Kidney (tissue), 14 donors: ENCODE measurements around the gene IFT27. TPM values are rescaled to one million over a fixed set of nuclear protein-coding genes. Genes with fewer than 3 reads are reported as not detected.

Source experiments
- DNase-seq, 5 donors: peaks; one replicate each; pipeline ENCODE4 v3.0.0-alpha.2; 2013 to 2020
- FAIRE-seq: peaks from 2 replicates; lab custom pipeline; 2012; peaks lifted over from hg19 to GRCh38; lab: Jason Lieb, UNC
- H3K27ac ChIP-seq, 2 donors: one replicate each; pipeline ENCODE4 v1.7.0; 2013; ENCODE audit warnings: low read depth in 2 of 2, low read length in 2 of 2, inconsistent platforms in 1 of 2
- H3K27me3 ChIP-seq: one replicate; pipeline ENCODE4 v1.7.1; 2013; ENCODE audit warnings: low read length, inconsistent platforms; ENCODE audit not compliant: control insufficient read depth, insufficient read depth
- H3K36me3 ChIP-seq, 3 donors: one replicate each; pipeline versions ENCODE4 v1.7.0 to v1.7.1; 2013; ENCODE audit warnings: low read length in 3 of 3, control low read depth in 1 of 3, inconsistent platforms in 1 of 3; ENCODE audit not compliant: insufficient read depth in 3 of 3, control insufficient read depth in 2 of 3
- H3K4me1 ChIP-seq, 3 donors: one replicate each; pipeline versions ENCODE4 v1.7.0 to v1.7.1; 2013; ENCODE audit warnings: low read length in 3 of 3, inconsistent platforms in 1 of 3, low read depth in 1 of 3; ENCODE audit not compliant: control insufficient read depth in 2 of 3, insufficient read depth in 2 of 3
- H3K4me3 ChIP-seq, 3 donors: one replicate each; pipeline versions ENCODE4 v1.7.0 to v1.8.1; 2013; ENCODE audit warnings: low read length in 3 of 3, control low read depth in 1 of 3, inconsistent platforms in 1 of 3
- H3K9ac ChIP-seq, 3 donors: one replicate each; pipeline versions ENCODE4 v1.7.0 to v1.7.1; 2013; ENCODE audit warnings: low read length in 3 of 3, control low read depth in 1 of 3, inconsistent platforms in 1 of 3
- H3K9me3 ChIP-seq, 3 donors: one replicate each; pipeline versions ENCODE4 v1.7.0 to v1.7.1; 2013; ENCODE audit warnings: low read length in 3 of 3, control low read depth in 1 of 3, inconsistent platforms in 1 of 3; ENCODE audit not compliant: control insufficient read depth in 2 of 3, insufficient read depth in 1 of 3
- CTCF ChIP-seq: IDR thresholded peaks from 3 replicates; pipeline ENCODE4 v1.5.1; 2012; ENCODE audit warnings: mild to moderate bottlenecking, moderate library complexity, borderline replicate concordance; ENCODE audit not compliant: insufficient read depth; ENCODE audit errors: extremely low read depth
- intact Hi-C: fragments of 100-400 bp; cut with DNase I; formaldehyde crosslinking; loops from one replicate; pipeline ENCODE4 v1.11.1; 2022
- polyA plus RNA-seq: library from polyadenylated mRNA; stranded (reverse); fragments of 350-450 nt; fragmentation: Illumina TruSeq; extraction: RNeasy Lipid Tissue Mini Kit (QIAGEN cat#74804); gene quantifications from one replicate; pipeline ENCODE4 v1.2.3, GENCODE V29; 2014; ENCODE audit warnings: low read depth, low replicate concordance; ENCODE audit not compliant: insufficient read depth
- total RNA-seq: library from RNA; stranded (reverse); fragmentation: NEBNext Ultra II Directional; extraction: Animal tissue kit (Norgen Biotek cat#: 25700); gene quantifications from one replicate; pipeline ENCODE4 v1.2.1, GENCODE V29; 2021
- donor health status: control.
- donor health status: control.
- donor health status: control.
- donor health status: control.
- donor health status: control.
- donor health status: DM: yes; HTN: yes; CAD: no.
- donor health status: Normal renal cell carcinoma (clear cell type).

Gene IFT27
- total and polyA plus RNA-seq, 2 donors from 2014 or later: 33.1 to 52.7 TPM

GRCh38 chr22:36769541-36770512 is 6.1 kb downstream of the IFT27 start:
- no peak overlapping the region for H3K9ac ChIP-seq
- no peak overlapping the region for H3K27ac ChIP-seq
- peaks cover 0 to under 1% (median 0%) of the 10 kb centered on the region in 3 donors for H3K4me1 ChIP-seq
- no peaks in the 10 kb centered on the region for H3K9me3 ChIP-seq
- TF ChIP-seq CTCF: no peak
- peaks cover 2 to 11% (median 3%) of the 10 kb centered on the region in 3 donors for H3K36me3 ChIP-seq
- H3K4me3 ChIP-seq: no peak overlapping the region
- H3K27me3 ChIP-seq: no peaks in the 10 kb centered on the region
- intact Hi-C loops: no loop called here
- FAIRE-seq (no peak), DNase-seq (no peak)

GRCh38 chr22:36768616-36769015 is 7.3 kb downstream of the IFT27 start:
- FAIRE-seq (no peak), DNase-seq (no peak)
- intact Hi-C loops: no loop called here
- no peak overlapping the region for H3K9ac ChIP-seq
- no peaks in the 10 kb centered on the region for H3K9me3 ChIP-seq
- H3K4me3 ChIP-seq: no peak overlapping the region
- no peak overlapping the region for H3K27ac ChIP-seq
- H3K4me1 ChIP-seq: no peaks in the 10 kb centered on the region
- H3K27me3 ChIP-seq: no peaks in the 10 kb centered on the region
- H3K36me3 ChIP-seq: peaks cover 2 to 11% (median 5%) of the 10 kb centered on the region in 3 donors
- no peak for TF ChIP-seq CTCF

GRCh38 chr22:36768141-36768540 is 7.8 kb downstream of the IFT27 start:
- H3K4me3 ChIP-seq: no peak overlapping the region
- no peak for TF ChIP-seq CTCF
- H3K36me3 ChIP-seq: peaks cover 2 to 11% (median 6%) of the 10 kb centered on the region in 3 donors
- no peak for FAIRE-seq
- no peak overlapping the region for H3K9ac ChIP-seq
- no peaks in the 10 kb centered on the region for H3K27me3 ChIP-seq
- no peaks in the 10 kb centered on the region for H3K4me1 ChIP-seq
- intact Hi-C loops: no loop called here
- no peaks in the 10 kb centered on the region for H3K9me3 ChIP-seq
- H3K27ac ChIP-seq: no peak overlapping the region
- peak in 1 of 5 donors; percentile 3 for DNase-seq
